K562 (cell line): ENCODE results near the gene IRF6. TPM values are rescaled to one million over a fixed set of nuclear protein-coding genes. Genes with fewer than 3 reads are reported as not detected.
A peak's percentile ranks its signal among the peaks of the same experiment; 100 is the strongest.

ENCODE experiments used
- ATAC-seq: fragments of 200-7000 bp; cut with Tn5 transposase; 3 replicates; pipeline ENCODE4 v1.9.1; 2020; ENCODE audit warnings: moderate library complexity
- BruUV-seq: library from RNA; stranded (reverse); fragments of 400-500 nt; replicated peaks from 2 replicates; lab custom pipeline; 2021; lab: Mats Ljungman, UMichigan
- CTCF ChIA-PET: fragments of 300-600 bp; formaldehyde crosslinking; extraction: SDS; loops from one replicate; lab custom pipeline; 2021; ENCODE audit warnings: low intra/inter-chr PET ratio; lab: Yijun Ruan, JAX
- POLR2A ChIA-PET: fragments of 300-600, 350-650 bp; sonication (Branson Sonifier 250); formaldehyde crosslinking; extraction: SDS; loops from one replicate; lab custom pipeline; 2021; ENCODE audit warnings: antibody characterized with exemption, inconsistent platforms; lab: Yijun Ruan, JAX
- DNase-seq, 4 experiments: peaks; one replicate each; pipeline versions ENCODE4 v3.0.0 to v3.0.0-alpha.2; 2011 to 2018; ENCODE audit warnings: low spot score in 3 of 4, mixed read lengths in 3 of 4; ENCODE audit errors: extremely low read depth in 1 of 4
- FAIRE-seq: peaks from 2 replicates; lab custom pipeline; 2011; peaks lifted over from hg19 to GRCh38; lab: Jason Lieb, UNC
- H2AFZ ChIP-seq: 2 replicates; pipeline ENCODE4 v1.6.0; 2011; ENCODE audit warnings: low read depth, low read length, control low read depth, inconsistent platforms
- H3K27ac ChIP-seq: fragments of 200-600 bp; 3 replicates; pipeline ENCODE4 v1.8.0; 2011; ENCODE audit warnings: low read depth, mild to moderate bottlenecking, control low read depth, inconsistent platforms, low read length, moderate library complexity, mixed read lengths; ENCODE audit errors: extremely low read depth
- H3K27me3 ChIP-seq, 2 experiments: fragments of 300-600 bp in 1 of 2; 2 replicates in 1 of 2; 3 replicates in 1 of 2; pipeline versions ENCODE4 v1.6.0 to v1.8.0; 2011; ENCODE audit warnings: inconsistent platforms in 2 of 2, low read length in 2 of 2, mild to moderate bottlenecking in 1 of 2, mixed read lengths in 1 of 2, moderate library complexity in 1 of 2; ENCODE audit not compliant: control insufficient read depth in 2 of 2, insufficient read depth in 2 of 2
- H3K36me3 ChIP-seq: fragments of 300-600 bp; 3 replicates; pipeline ENCODE4 v1.8.0; 2011; ENCODE audit warnings: mild to moderate bottlenecking, low read length, inconsistent platforms; ENCODE audit not compliant: control insufficient read depth, insufficient read depth
- H3K4me1 ChIP-seq, 2 experiments: fragments of 200-600 bp in 1 of 2; replicated peaks in 1 of 2; 2 replicates in 1 of 2; 3 replicates in 1 of 2; pipeline versions ENCODE4 v1.5.1 to v1.8.0; 2011; ENCODE audit warnings: inconsistent platforms in 2 of 2, low read length in 2 of 2, mild to moderate bottlenecking in 1 of 2, mixed read lengths in 1 of 2, moderate library complexity in 1 of 2; ENCODE audit not compliant: control insufficient read depth in 2 of 2, insufficient read depth in 2 of 2
- H3K4me2 ChIP-seq: 2 replicates; pipeline ENCODE4 v1.6.1; 2011; ENCODE audit warnings: low read length, control low read depth, inconsistent platforms, mixed read lengths; ENCODE audit not compliant: insufficient read depth
- H3K4me3 ChIP-seq: fragments of 200-600 bp; sonication (generic), shearing (Covaris generic); 2 replicates; pipeline ENCODE4 v1.5.1; 2016; ENCODE audit warnings: control low read depth, inconsistent platforms
- H3K79me2 ChIP-seq: fragments of 200-600 bp; 3 replicates; pipeline ENCODE4 v1.8.0; 2011; ENCODE audit warnings: low read length, inconsistent platforms; ENCODE audit not compliant: control insufficient read depth, insufficient read depth
- H3K9ac ChIP-seq, 2 experiments: 2 replicates each; pipeline versions ENCODE4 v1.6.0 to v1.6.1; 2011; ENCODE audit warnings: low read depth in 2 of 2, low read length in 2 of 2, control low read depth in 1 of 2, inconsistent platforms in 1 of 2, mild to moderate bottlenecking in 1 of 2, mixed read lengths in 1 of 2; ENCODE audit not compliant: insufficient read depth in 1 of 2
- H3K9me1 ChIP-seq: one replicate; pipeline ENCODE4 v1.6.0; 2011; ENCODE audit warnings: inconsistent platforms, mild to moderate bottlenecking, low read length, moderate library complexity; ENCODE audit not compliant: control insufficient read depth, insufficient read depth
- H3K9me3 ChIP-seq: replicated peaks from 2 replicates; pipeline ENCODE4 v1.5.1; 2011; ENCODE audit warnings: low read depth, low read length, inconsistent platforms; ENCODE audit not compliant: control insufficient read depth, insufficient read depth
- H4K20me1 ChIP-seq: replicated peaks from 2 replicates; pipeline ENCODE4 v1.6.1; 2011; ENCODE audit warnings: low read length, inconsistent platforms, mixed read lengths; ENCODE audit not compliant: control insufficient read depth, insufficient read depth
- FUS ChIP-seq: fragments of 200-400 bp; formaldehyde crosslinking; optimal IDR thresholded peaks from 2 replicates; pipeline ENCODE3; 2017; ENCODE audit warnings: low read depth, low read length
- PPARD ChIP-seq: fragments of 250-450 bp; sonication (Bioruptor Pico); IDR thresholded peaks from 2 replicates; pipeline ENCODE4 v1.8.0; 2022; ENCODE audit warnings: inconsistent platforms, mild to moderate bottlenecking, moderate library complexity
- SMAD4 ChIP-seq: fragments of 250-450 bp; sonication (Bioruptor Pico); conservative IDR thresholded peaks from 2 replicates; pipeline ENCODE4 v1.8.0; 2021; ENCODE audit warnings: inconsistent platforms, mild to moderate bottlenecking, moderate library complexity
- WGBS: fragments of 100-300 bp; shearing (Covaris generic); methylation state at CpG from one replicate; pipeline ENCODE4 v1.1.6; 2016; ENCODE audit warnings: low coverage, mixed read lengths; ENCODE audit not compliant: insufficient coverage; ENCODE audit errors: missing lambda C conversion rate; 5-methylcytosine and 5-hydroxymethylcytosine counted together
- in situ Hi-C: fragments of 300-500 bp; cut with MboI; formaldehyde crosslinking; loops from 4 replicates; pipeline ENCODE4 v1.15.0; 2018; ENCODE audit warnings: inconsistent platforms, mixed read lengths
- intact Hi-C: fragments of 100-400 bp; cut with micrococcal nuclease; formaldehyde crosslinking; loops from 2 replicates; pipeline ENCODE4 v1.14.2; 2022
- polyA plus RNA-seq, 8 experiments: library from polyadenylated mRNA; depleted of rRNA in 4 of 8; stranded (reverse) in 5 of 8; unstranded in 3 of 8; fragments of >200 nt; fragmentation: Nextera tagmentation in 2 of 8; fragmentation: Illumina TruSeq in 1 of 8; extraction: Ambion mirVana in 2 of 8; extraction: Trizol in 1 of 8; gene quantifications; 2 replicates each; pipeline versions ENCODE4 v1.2.1 to v1.2.3, GENCODE V29; 2011 to 2014; ENCODE audit warnings: inconsistent platforms in 1 of 8, missing spikeins in 1 of 8
- total RNA-seq, 7 experiments: library from RNA; depleted of rRNA in 6 of 7; stranded (reverse); fragments of >200 nt in 6 of 7; fragmentation: Illumina TruSeq in 2 of 7; extraction: Trizol in 2 of 7; gene quantifications; 2 replicates each; pipeline versions ENCODE4 v1.2.1 to v1.2.3, GENCODE V29; 2011 to 2021; ENCODE audit warnings: low replicate concordance in 1 of 7
- TF ChIP-seq, protein P1 (sequence below): sonication (generic); formaldehyde crosslinking; IDR thresholded peaks from 2 replicates; pipeline ENCODE4 v1.5.0; 2020; ENCODE audit warnings: missing genetic modification reagents
- TF ChIP-seq, protein P2 (sequence below): fragments of 450-650 bp; formaldehyde crosslinking; IDR thresholded peaks from 2 replicates; pipeline ENCODE4 v1.4.0; 2020; ENCODE audit warnings: mild to moderate bottlenecking, mixed read lengths

The IRF6 gene
- total and polyA plus RNA-seq, 9 of the 15 experiments (the other 6 are each of a cell fraction or from before 2014, with no cell fraction given) = 0.03 to 0.65 (median 0.17) TPM

DNA sequence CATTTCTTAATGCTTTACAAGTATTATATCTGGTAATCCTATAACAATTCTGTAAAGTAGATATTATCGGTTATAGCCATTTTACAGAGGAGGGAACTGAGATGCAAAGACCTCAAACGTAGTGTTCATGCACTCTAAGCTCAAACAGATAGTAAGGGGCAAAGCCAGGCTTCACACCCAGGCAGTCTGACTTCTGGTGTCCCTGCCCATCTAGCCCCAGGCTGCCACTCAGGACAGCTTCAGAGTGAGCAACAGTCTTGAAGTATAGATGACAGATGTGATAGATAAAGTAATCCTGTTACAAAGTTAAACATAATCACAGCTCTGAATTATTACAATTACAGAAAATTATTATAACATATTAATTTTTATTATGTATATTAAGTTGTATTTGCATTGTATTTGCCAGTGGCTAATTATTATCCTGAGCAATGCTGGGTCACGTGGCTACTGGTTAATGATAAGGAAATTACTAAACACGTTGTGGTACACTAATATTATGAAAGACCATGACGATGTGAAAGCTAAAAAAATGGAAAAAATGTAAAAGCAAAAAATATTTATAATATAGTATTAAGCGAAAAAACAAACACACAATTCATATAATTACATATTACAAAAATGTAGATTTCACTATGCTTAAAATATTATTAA is 56.1 kb downstream of the IRF6 start:
- no peaks in the 10 kb centered on the region for H4K20me1 ChIP-seq
- intact Hi-C loops = loop anchor here (10.0 kb wide), 1 partner anchor 145 kb away; no protein-coding TSS in a partner anchor
- no peak overlapping the region for H3K27ac ChIP-seq
- no peaks in the 10 kb centered on the region for H3K79me2 ChIP-seq
- no peak overlapping the region for H3K4me3 ChIP-seq
- in situ Hi-C loops = no loop called here
- H3K9ac ChIP-seq = no peak overlapping the region
- BruUV-seq = no TSS peak
- ChIA-PET CTCF (interaction anchor here (0.7 to 3.2 kb wide), 2 partner anchors 30 to 180 kb away, joined by 4 to 22 read pairs; no protein-coding TSS in a partner anchor), POLR2A (interaction anchor here (0.5 kb wide), 1 partner anchor 61 kb away, joined by 4 read pairs; no protein-coding TSS in a partner anchor)
- no peaks in the 10 kb centered on the region for H3K36me3 ChIP-seq
- TF ChIP-seq SMAD4 (CRISPR knock-in tag) = no peak
- no peak for TF ChIP-seq PPARD (CRISPR knock-in tag)
- no peak for TF ChIP-seq FUS
- TF ChIP-seq, protein P1, sequence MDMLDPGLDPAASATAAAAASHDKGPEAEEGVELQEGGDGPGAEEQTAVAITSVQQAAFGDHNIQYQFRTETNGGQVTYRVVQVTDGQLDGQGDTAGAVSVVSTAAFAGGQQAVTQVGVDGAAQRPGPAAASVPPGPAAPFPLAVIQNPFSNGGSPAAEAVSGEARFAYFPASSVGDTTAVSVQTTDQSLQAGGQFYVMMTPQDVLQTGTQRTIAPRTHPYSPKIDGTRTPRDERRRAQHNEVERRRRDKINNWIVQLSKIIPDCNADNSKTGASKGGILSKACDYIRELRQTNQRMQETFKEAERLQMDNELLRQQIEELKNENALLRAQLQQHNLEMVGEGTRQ (CRISPR knock-in tag) = 0 out of 2 replicates have a peak, but pooled peaks have one; percentile 12
- TF ChIP-seq, protein P2, sequence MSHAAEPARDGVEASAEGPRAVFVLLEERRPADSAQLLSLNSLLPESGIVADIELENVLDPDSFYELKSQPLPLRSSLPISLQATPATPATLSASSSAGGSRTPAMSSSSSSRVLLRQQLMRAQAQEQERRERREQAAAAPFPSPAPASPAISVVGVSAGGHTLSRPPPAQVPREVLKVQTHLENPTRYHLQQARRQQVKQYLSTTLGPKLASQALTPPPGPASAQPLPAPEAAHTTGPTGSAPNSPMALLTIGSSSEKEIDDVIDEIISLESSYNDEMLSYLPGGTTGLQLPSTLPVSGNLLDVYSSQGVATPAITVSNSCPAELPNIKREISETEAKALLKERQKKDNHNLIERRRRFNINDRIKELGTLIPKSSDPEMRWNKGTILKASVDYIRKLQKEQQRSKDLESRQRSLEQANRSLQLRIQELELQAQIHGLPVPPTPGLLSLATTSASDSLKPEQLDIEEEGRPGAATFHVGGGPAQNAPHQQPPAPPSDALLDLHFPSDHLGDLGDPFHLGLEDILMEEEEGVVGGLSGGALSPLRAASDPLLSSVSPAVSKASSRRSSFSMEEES (CRISPR knock-in tag) = no peak
- H2AFZ ChIP-seq = no peak overlapping the region
- no peak overlapping the region for H3K4me2 ChIP-seq
- peaks cover 8% of the 10 kb centered on the region in 2 experiments; a peak in 4 of 5 replicates for H3K27me3 ChIP-seq
- H3K4me1 ChIP-seq = peaks cover 5 to 7% of the 10 kb centered on the region in 2 experiments; a peak in 4 of 5 replicates
- WGBS = 0% methylated on average over 6 of the region's 6 CpGs
- DNase-seq = no peak
- FAIRE-seq = no peak
- ATAC-seq = no peak
- no peaks in the 10 kb centered on the region for H3K9me1 ChIP-seq
- no peaks in the 10 kb centered on the region for H3K9me3 ChIP-seq
